Glutamatergic neuron (in vitro differentiated cells): ENCODE data around the gene GLDC. TPM values are rescaled to one million over a fixed set of nuclear protein-coding genes. Genes with fewer than 3 reads are reported as not detected.

Experiments used
- DNase-seq: peaks from one replicate; pipeline ENCODE4 v3.0.0; 2022
- H3K27ac Mint-ChIP-seq: one replicate; pipeline ENCODE4 v1.8.0; 2020; ENCODE audit warnings: mild to moderate bottlenecking, mixed read lengths, inconsistent platforms; ENCODE audit not compliant: unreplicated experiment
- H3K27me3 Mint-ChIP-seq: one replicate; pipeline ENCODE4 v1.8.0; 2020; ENCODE audit warnings: mild to moderate bottlenecking, moderate library complexity, mixed read lengths, inconsistent platforms; ENCODE audit not compliant: unreplicated experiment
- H3K36me3 Mint-ChIP-seq: one replicate; pipeline ENCODE4 v1.8.0; 2020; ENCODE audit warnings: mild to moderate bottlenecking, mixed read lengths, inconsistent platforms; ENCODE audit not compliant: unreplicated experiment
- H3K4me1 Mint-ChIP-seq: one replicate; pipeline ENCODE4 v1.8.0; 2020; ENCODE audit warnings: mild to moderate bottlenecking, low read depth, mixed read lengths, inconsistent platforms; ENCODE audit not compliant: unreplicated experiment
- H3K4me3 Mint-ChIP-seq: one replicate; pipeline ENCODE4 v1.8.0; 2020; ENCODE audit warnings: mild to moderate bottlenecking, mixed read lengths, inconsistent platforms; ENCODE audit not compliant: unreplicated experiment
- H3K9me3 Mint-ChIP-seq: one replicate; pipeline ENCODE4 v1.8.0; 2020; ENCODE audit warnings: mild to moderate bottlenecking, moderate library complexity, mixed read lengths, inconsistent platforms; ENCODE audit not compliant: unreplicated experiment
- CTCF ChIP-seq: fragments of 200-600 bp; sonication (generic); IDR thresholded peaks from one replicate; pipeline ENCODE4 v1.5.0; 2021; ENCODE audit not compliant: partially characterized antibody, unreplicated experiment
- total RNA-seq: library from RNA; stranded (reverse); fragmentation: NEBNext Ultra II Directional; extraction: Animal tissue kit (Norgen Biotek cat#: 25700); gene quantifications from one replicate; pipeline ENCODE4 v1.2.1, GENCODE V29; 2021; ENCODE audit not compliant: unreplicated experiment

Gene GLDC
- total RNA-seq, 1 donor from 2014 or later, result 42.9 TPM

- no peak overlapping the region for H3K4me3 Mint-ChIP-seq
- H3K27me3 Mint-ChIP-seq, result peaks cover 4% of the 10 kb centered on the region
- DNase-seq, result no peak
- no peak for TF ChIP-seq CTCF
- H3K27ac Mint-ChIP-seq, result no peak overlapping the region
- no peaks in the 10 kb centered on the region for H3K9me3 Mint-ChIP-seq
- H3K36me3 Mint-ChIP-seq, result no peaks in the 10 kb centered on the region
- H3K4me1 Mint-ChIP-seq, result peaks cover 3% of the 10 kb centered on the region
Observed at GRCh38 chr9:6600006-6600405, 45.5 kb downstream of the GLDC start.

GRCh38 chr9:6598249-6598725 lies 47.2 kb downstream of the GLDC start:
- H3K27me3 Mint-ChIP-seq, result peaks cover 4% of the 10 kb centered on the region
- no peaks in the 10 kb centered on the region for H3K36me3 Mint-ChIP-seq
- H3K9me3 Mint-ChIP-seq, result no peaks in the 10 kb centered on the region
- no peak for DNase-seq
- peaks cover 3% of the 10 kb centered on the region for H3K4me1 Mint-ChIP-seq
- peak overlapping the region; percentile 1 for H3K27ac Mint-ChIP-seq
- H3K4me3 Mint-ChIP-seq, result no peak overlapping the region
- TF ChIP-seq CTCF, result no peak

GRCh38 chr9:6592791-6593190 lies 52.7 kb downstream of the GLDC start:
- no peak overlapping the region for H3K27ac Mint-ChIP-seq
- TF ChIP-seq CTCF, result no peak
- no peaks in the 10 kb centered on the region for H3K4me1 Mint-ChIP-seq
- H3K27me3 Mint-ChIP-seq, result no peaks in the 10 kb centered on the region
- H3K9me3 Mint-ChIP-seq, result no peaks in the 10 kb centered on the region
- H3K36me3 Mint-ChIP-seq, result no peaks in the 10 kb centered on the region
- H3K4me3 Mint-ChIP-seq, result no peak overlapping the region
- DNase-seq, result no peak

- Mint-ChIP-seq H3K4me1 (no peaks in the 10 kb centered on the region), H3K27ac (no peak overlapping the region), H3K36me3 (no peaks in the 10 kb centered on the region), H3K4me3 (no peak overlapping the region), H3K9me3 (no peaks in the 10 kb centered on the region), H3K27me3 (no peaks in the 10 kb centered on the region)
- TF ChIP-seq CTCF, result no peak
- DNase-seq, result no peak
Observed at GRCh38 chr9:6592231-6592630, 53.3 kb downstream of the GLDC start.

- DNase-seq, result no peak
- H3K27ac Mint-ChIP-seq, result no peak overlapping the region
- H3K9me3 Mint-ChIP-seq, result no peaks in the 10 kb centered on the region
- no peak overlapping the region for H3K4me3 Mint-ChIP-seq
- H3K4me1 Mint-ChIP-seq, result no peaks in the 10 kb centered on the region
- H3K36me3 Mint-ChIP-seq, result no peaks in the 10 kb centered on the region
- TF ChIP-seq CTCF, result no peak
- H3K27me3 Mint-ChIP-seq, result no peaks in the 10 kb centered on the region
Observed at GRCh38 chr9:6590772-6591384, 54.7 kb downstream of the GLDC start.
